IMR-90 (cell line): ENCODE measurements around the gene PAX5. TPM values are rescaled to one million over a fixed set of nuclear protein-coding genes. Genes with fewer than 3 reads are reported as not detected.

Experiments
- ATAC-seq: fragments of 200-7000 bp; cut with Tn5 transposase; 2 replicates; pipeline ENCODE4 v1.9.1; 2020; ENCODE audit warnings: low read depth, mild to moderate bottlenecking, moderate library complexity
- BruUV-seq: library from RNA; stranded (reverse); fragments of 400-500 nt; replicated peaks from 2 replicates; lab custom pipeline; 2021; lab: Mats Ljungman, UMichigan
- CTCF ChIA-PET: fragments of 300-600 bp; formaldehyde crosslinking; extraction: SDS; loops from one replicate; lab custom pipeline; 2021; ENCODE audit warnings: antibody characterized with exemption; lab: Yijun Ruan, JAX
- POLR2A ChIA-PET: fragments of 300-600 bp; sonication (Branson Sonifier 250); formaldehyde crosslinking; loops from one replicate; lab custom pipeline; 2022; ENCODE audit warnings: antibody characterized with exemption; ENCODE audit not compliant: unreplicated experiment; lab: Charles Lee
- DNase-seq: peaks from one replicate; pipeline ENCODE4 v3.0.0; 2013
- H2AFZ ChIP-seq: replicated peaks from 2 replicates; pipeline ENCODE3; 2013; ENCODE audit warnings: low read length, mild to moderate bottlenecking; ENCODE audit not compliant: poor library complexity
- H2AK5ac ChIP-seq: 2 replicates; pipeline ENCODE4 v1.6.1; 2013; ENCODE audit warnings: low read depth, low read length, inconsistent platforms
- H2AK9ac ChIP-seq: replicated peaks from 2 replicates; pipeline ENCODE3; 2013; ENCODE audit warnings: mild to moderate bottlenecking, low read depth, low read length, moderate library complexity; ENCODE audit not compliant: poor library complexity
- H2BK120ac ChIP-seq: 2 replicates; pipeline ENCODE4 v1.6.1; 2013; ENCODE audit warnings: low read depth, low read length, inconsistent platforms
- H2BK15ac ChIP-seq: 3 replicates; pipeline ENCODE4 v1.6.1; 2013; ENCODE audit warnings: low read depth, low read length, inconsistent platforms
- H2BK20ac ChIP-seq: 2 replicates; pipeline ENCODE4 v1.6.1; 2013; ENCODE audit warnings: low read depth, mild to moderate bottlenecking, inconsistent platforms, low read length, moderate library complexity
- H2BK5ac ChIP-seq: 2 replicates; pipeline ENCODE4 v1.6.1; 2013; ENCODE audit warnings: mild to moderate bottlenecking, low read depth, low read length, inconsistent platforms; ENCODE audit not compliant: poor library complexity, severe bottlenecking
- H3K14ac ChIP-seq: replicated peaks from 2 replicates; pipeline ENCODE4 v1.6.1; 2013; ENCODE audit warnings: low read depth, low read length, inconsistent platforms
- H3K18ac ChIP-seq: 2 replicates; pipeline ENCODE4 v1.6.1; 2013; ENCODE audit warnings: low read depth, low read length, control low read depth
- H3K23ac ChIP-seq: 2 replicates; pipeline ENCODE4 v1.6.1; 2013; ENCODE audit warnings: low read depth, low read length, inconsistent platforms
- H3K27ac ChIP-seq: 2 replicates; pipeline ENCODE4 v1.5.1; 2013; ENCODE audit warnings: mild to moderate bottlenecking, control low read depth, low read length; ENCODE audit not compliant: insufficient read depth
- H3K27me3 ChIP-seq: 2 replicates; pipeline ENCODE4 v1.6.1; 2013; ENCODE audit warnings: low read length; ENCODE audit not compliant: control insufficient read depth, insufficient read depth
- H3K36me3 ChIP-seq: 2 replicates; pipeline ENCODE4 v1.6.1; 2013; ENCODE audit warnings: low read length, mixed read lengths; ENCODE audit not compliant: control insufficient read depth, insufficient read depth
- H3K4ac ChIP-seq: 2 replicates; pipeline ENCODE4 v1.6.1; 2013; ENCODE audit warnings: low read depth, low read length, inconsistent platforms
- H3K4me1 ChIP-seq: 2 replicates; pipeline ENCODE4 v1.6.1; 2013; ENCODE audit warnings: low read length, mixed read lengths; ENCODE audit not compliant: control insufficient read depth, insufficient read depth
- H3K4me2 ChIP-seq: 2 replicates; pipeline ENCODE4 v1.6.1; 2013; ENCODE audit warnings: low read depth, mild to moderate bottlenecking, control low read depth, low read length, moderate library complexity
- H3K4me3 ChIP-seq: 2 replicates; pipeline ENCODE4 v1.5.1; 2013; ENCODE audit warnings: low read depth, mild to moderate bottlenecking, control low read depth, low read length, moderate library complexity; ENCODE audit not compliant: insufficient read depth
- H3K56ac ChIP-seq: 2 replicates; pipeline ENCODE4 v1.6.1; 2013; ENCODE audit warnings: low read length, inconsistent platforms; ENCODE audit not compliant: insufficient read depth; ENCODE audit errors: extremely low read depth
- H3K79me1 ChIP-seq, 2 experiments: 2 replicates each; pipeline ENCODE4 v1.6.1; 2013; ENCODE audit warnings: low read length in 2 of 2, inconsistent platforms in 1 of 2, low read depth in 1 of 2
- H3K9ac ChIP-seq: 2 replicates; pipeline ENCODE4 v1.6.1; 2013; ENCODE audit warnings: low read depth, low read length, control low read depth
- H3K9me1 ChIP-seq: 2 replicates; pipeline ENCODE4 v1.6.1; 2013; ENCODE audit warnings: low read length, inconsistent platforms; ENCODE audit not compliant: insufficient read depth
- H3K9me3 ChIP-seq: 2 replicates; pipeline ENCODE4 v1.6.1; 2013; ENCODE audit warnings: low read length; ENCODE audit not compliant: control insufficient read depth, insufficient read depth
- H4K20me1 ChIP-seq: 2 replicates; pipeline ENCODE4 v1.6.1; 2013; ENCODE audit warnings: low read length, inconsistent platforms; ENCODE audit not compliant: insufficient read depth
- H4K5ac ChIP-seq: 2 replicates; pipeline ENCODE4 v1.6.1; 2013; ENCODE audit warnings: mild to moderate bottlenecking, low read depth, low read length, control low read depth
- H4K8ac ChIP-seq, 2 experiments: 2 replicates each; pipeline ENCODE4 v1.6.1; 2013; ENCODE audit warnings: low read depth in 2 of 2, low read length in 2 of 2, control low read depth in 1 of 2, inconsistent platforms in 1 of 2
- H4K91ac ChIP-seq: 2 replicates; pipeline ENCODE4 v1.6.1; 2013; ENCODE audit warnings: low read depth, low read length, inconsistent platforms; ENCODE audit not compliant: insufficient read depth
- BHLHE40 ChIP-seq: fragments of 150-350 bp; IDR thresholded peaks from 2 replicates; pipeline ENCODE4 v1.6.1; 2016; ENCODE audit warnings: mild to moderate bottlenecking, low read depth, low read length
- CEBPB ChIP-seq: IDR thresholded peaks from 2 replicates; pipeline ENCODE4 v1.6.1; 2012; ENCODE audit warnings: low read depth, low read length, improper control_type of control experiment
- CHD1 ChIP-seq: IDR thresholded peaks from 2 replicates; pipeline ENCODE4 v1.6.1; 2012; ENCODE audit warnings: low read depth, low read length, improper control_type of control experiment
- CTCF ChIP-seq: conservative IDR thresholded peaks from 2 replicates; pipeline ENCODE4 v1.5.1; 2012; ENCODE audit warnings: mild to moderate bottlenecking, low read depth, low read length, improper control_type of control experiment
- ELK1 ChIP-seq: fragments of 150-350 bp; IDR thresholded peaks from 2 replicates; pipeline ENCODE4 v1.6.1; 2016; ENCODE audit warnings: low read depth, mild to moderate bottlenecking, low read length, moderate library complexity, borderline replicate concordance
- FOS ChIP-seq: fragments of 150-350 bp; IDR thresholded peaks from 2 replicates; pipeline ENCODE4 v1.6.1; 2016; ENCODE audit warnings: low read depth, low read length
- MAFK ChIP-seq: IDR thresholded peaks from 2 replicates; pipeline ENCODE4 v1.6.1; 2012; ENCODE audit warnings: low read depth, low read length, improper control_type of control experiment
- MXI1 ChIP-seq: IDR thresholded peaks from 2 replicates; pipeline ENCODE4 v1.6.1; 2012; ENCODE audit warnings: low read depth, mild to moderate bottlenecking, low read length, moderate library complexity, borderline replicate concordance
- POLR2A ChIP-seq: IDR thresholded peaks from 2 replicates; pipeline ENCODE4 v1.6.1; 2012; ENCODE audit warnings: mild to moderate bottlenecking, low read depth, low read length
- RAD21 ChIP-seq: IDR thresholded peaks from 2 replicates; pipeline ENCODE4 v1.6.1; 2012; ENCODE audit warnings: low read length, improper control_type of control experiment
- RCOR1 ChIP-seq: IDR thresholded peaks from 2 replicates; pipeline ENCODE4 v1.6.1; 2012; ENCODE audit warnings: mild to moderate bottlenecking, low read length, improper control_type of control experiment; ENCODE audit not compliant: insufficient replicate concordance
- RFX5 ChIP-seq: IDR thresholded peaks from 2 replicates; pipeline ENCODE4 v1.8.0; 2012; ENCODE audit warnings: low read depth, mild to moderate bottlenecking, low read length, moderate library complexity
- SMC3 ChIP-seq: fragments of 150-350 bp; IDR thresholded peaks from 2 replicates; pipeline ENCODE4 v1.6.1; 2016; ENCODE audit warnings: low read depth, mild to moderate bottlenecking, antibody characterized with exemption, low read length, moderate library complexity
- USF2 ChIP-seq: fragments of 150-350 bp; IDR thresholded peaks from 2 replicates; pipeline ENCODE4 v1.6.1; 2017; ENCODE audit warnings: mild to moderate bottlenecking, antibody characterized with exemption, low read length, low read depth
- WGBS, 2 experiments: methylation state at CpG; one replicate each; pipeline versions ENCODE4 v1.1.5 to v1.1.7; 2013; ENCODE audit warnings: missing lambda C conversion rate in 2 of 2; ENCODE audit not compliant: insufficient read length in 1 of 2; ENCODE audit errors: extremely low coverage in 2 of 2; 5-methylcytosine and 5-hydroxymethylcytosine counted together
- dilution Hi-C: fragments of 300-500 bp; cut with HindIII; formaldehyde crosslinking; loops from one replicate; pipeline ENCODE4 v1.14.3; 2018; ENCODE audit warnings: low sequenced_read_pairs; ENCODE audit not compliant: unreplicated experiment
- in situ Hi-C: fragments of 300-500 bp; cut with MboI; formaldehyde crosslinking; loops from 3 replicates; pipeline ENCODE4 v1.14.3; 2019; ENCODE audit warnings: low sequenced_read_pairs, inconsistent platforms, mixed read lengths
- intact Hi-C: fragments of 100-400 bp; cut with micrococcal nuclease; formaldehyde crosslinking; loops from 2 replicates; pipeline ENCODE4 v1.10.0; 2022
- polyA plus RNA-seq, 3 experiments: library from polyadenylated mRNA; depleted of rRNA; stranded (reverse); fragments of >200 nt; gene quantifications; 2 replicates each; pipeline ENCODE4 v1.2.3, GENCODE V29; 2012; ENCODE audit warnings: low replicate concordance in 1 of 3
- total RNA-seq: library from RNA; depleted of rRNA; stranded (reverse); fragments of >200 nt; gene quantifications from 2 replicates; pipeline ENCODE4 v1.2.3, GENCODE V29; 2012

PAX5 gene
- total and polyA plus RNA-seq, 2 of the 4 experiments (the other 2 are of a cell fraction): not detected

- Histone ChIP-seq H2BK120ac (no peak overlapping the region), H3K4me1 (no peaks in the 10 kb centered on the region), H3K9ac (no peak overlapping the region), H2AK9ac (no peak overlapping the region), H3K79me1 (no peaks in the 10 kb centered on the region), H3K9me3 (no peaks in the 10 kb centered on the region), H3K9me1 (no peaks in the 10 kb centered on the region), H3K18ac (no peak overlapping the region), H2AK5ac (no peak overlapping the region), H2BK20ac (no peak overlapping the region), H2AFZ (no peak overlapping the region), H4K8ac (no peak overlapping the region), H3K27me3 (peaks cover 45% of the 10 kb centered on the region), H3K23ac (no peak overlapping the region), H3K4me3 (no peak overlapping the region), H4K20me1 (no peaks in the 10 kb centered on the region), H2BK5ac (no peak overlapping the region), H3K14ac (no peak overlapping the region), H4K91ac (no peak overlapping the region), H3K36me3 (no peaks in the 10 kb centered on the region), H4K5ac (no peak overlapping the region), H3K4ac (no peak overlapping the region), H3K56ac (no peak overlapping the region), H3K4me2 (no peak overlapping the region), H3K27ac (no peak overlapping the region), H2BK15ac (no peak overlapping the region)
- ATAC-seq: no peak
- in situ Hi-C loops: no loop called here
- intact Hi-C loops: no loop called here
- 86% methylated on average over 4 of the region's 7 CpGs; no CpG with 5 or more reads in 1 of the 2 experiments for WGBS, 2 experiments
- dilution Hi-C loops: no loop called here
- TF ChIP-seq CHD1 (no peak), RFX5 (no peak), CTCF (no peak), ELK1 (no peak), CEBPB (no peak), RCOR1 (no peak), FOS (no peak), MAFK (no peak), SMC3 (no peak), POLR2A (no peak), BHLHE40 (no peak), MXI1 (no peak), USF2 (no peak), RAD21 (no peak)
- no TSS peak for BruUV-seq
- no peak for DNase-seq
- ChIA-PET POLR2A (no interaction called here), CTCF (no interaction called here)
Measured at GRCh38 chr9:36940881-36941280, 93.2 kb downstream of the PAX5 start.
